HG03095 (cell line): Measurements from ENCODE around the gene SH3GL1.
"Not testable (repeated sequence)": the region's sequence is repeated elsewhere in the genome, so short reads cannot be mapped to it uniquely, and the experiment has no call there.

Experiments used
- ATAC-seq: cut with Tn5 transposase; IDR thresholded peaks from one replicate; pipeline ENCODE4 v1.9.1; 2021; ENCODE audit warnings: moderate library complexity; ENCODE audit not compliant: unreplicated experiment

SH3GL1 gene

DNA sequence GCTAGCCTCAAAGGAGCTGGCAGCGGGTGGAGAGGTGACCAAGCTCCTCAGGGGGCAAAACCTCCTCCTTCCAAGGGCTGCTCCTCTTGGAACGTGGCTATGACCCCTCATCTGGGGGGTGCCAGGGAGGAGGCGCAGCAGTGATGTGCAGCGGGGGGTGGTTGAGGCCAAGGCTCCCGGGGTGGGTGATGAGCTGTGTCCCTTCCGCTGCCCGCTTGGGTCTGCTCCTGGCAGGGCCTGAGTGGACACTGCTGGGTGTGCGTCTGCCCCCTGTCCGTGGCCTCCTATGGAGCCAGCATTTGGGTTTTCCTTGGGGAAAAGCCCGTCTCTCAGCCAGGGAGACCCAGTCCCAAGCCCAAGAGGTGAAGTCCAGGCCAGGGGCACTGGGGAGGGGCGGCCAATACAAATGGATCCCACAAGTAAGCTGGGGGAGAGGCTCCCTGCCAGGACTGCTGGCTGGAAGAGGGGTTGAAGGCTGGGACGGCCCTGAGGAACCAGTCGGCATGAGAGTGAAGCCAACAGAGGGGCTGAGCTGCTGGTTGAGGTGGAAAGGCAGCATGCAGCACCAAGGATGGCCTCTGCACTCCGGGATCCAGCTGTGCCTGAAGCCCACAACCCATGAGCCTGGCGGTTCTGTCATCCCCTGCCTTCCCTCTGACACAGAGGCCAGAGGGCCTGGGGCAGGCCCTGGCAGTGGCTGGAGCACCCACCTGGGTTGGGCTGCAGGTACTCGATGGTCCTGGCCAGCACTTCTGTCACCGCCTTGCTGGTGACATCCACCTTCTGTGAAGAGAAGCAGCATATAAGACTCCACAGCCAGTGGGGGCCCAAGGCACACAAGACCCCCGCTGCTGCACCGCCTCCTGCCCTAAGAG, 34.3 kb downstream of the SH3GL1 start:
- no peak for ATAC-seq

DNA sequence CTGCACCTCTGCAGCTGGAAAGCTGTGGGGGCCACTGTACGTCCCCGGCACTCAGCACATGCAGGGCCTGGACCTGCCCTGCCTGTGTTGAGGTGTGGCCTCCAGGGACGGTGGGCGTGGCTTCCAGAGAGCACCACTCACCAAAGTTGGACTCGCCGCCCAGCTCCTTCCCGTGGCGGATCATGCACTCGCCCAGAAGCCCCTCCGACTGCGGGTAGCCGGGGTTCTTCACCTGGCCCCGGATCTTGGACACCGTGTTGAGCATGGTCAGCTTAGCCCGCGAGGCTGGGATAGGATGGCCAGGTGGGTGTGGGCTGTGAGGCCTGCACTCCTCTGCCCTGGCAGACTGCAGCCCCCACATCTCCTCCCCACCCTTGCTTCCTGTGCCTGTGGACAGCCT, 35.0 kb downstream of the SH3GL1 start:
- ATAC-seq = no peak

DNA sequence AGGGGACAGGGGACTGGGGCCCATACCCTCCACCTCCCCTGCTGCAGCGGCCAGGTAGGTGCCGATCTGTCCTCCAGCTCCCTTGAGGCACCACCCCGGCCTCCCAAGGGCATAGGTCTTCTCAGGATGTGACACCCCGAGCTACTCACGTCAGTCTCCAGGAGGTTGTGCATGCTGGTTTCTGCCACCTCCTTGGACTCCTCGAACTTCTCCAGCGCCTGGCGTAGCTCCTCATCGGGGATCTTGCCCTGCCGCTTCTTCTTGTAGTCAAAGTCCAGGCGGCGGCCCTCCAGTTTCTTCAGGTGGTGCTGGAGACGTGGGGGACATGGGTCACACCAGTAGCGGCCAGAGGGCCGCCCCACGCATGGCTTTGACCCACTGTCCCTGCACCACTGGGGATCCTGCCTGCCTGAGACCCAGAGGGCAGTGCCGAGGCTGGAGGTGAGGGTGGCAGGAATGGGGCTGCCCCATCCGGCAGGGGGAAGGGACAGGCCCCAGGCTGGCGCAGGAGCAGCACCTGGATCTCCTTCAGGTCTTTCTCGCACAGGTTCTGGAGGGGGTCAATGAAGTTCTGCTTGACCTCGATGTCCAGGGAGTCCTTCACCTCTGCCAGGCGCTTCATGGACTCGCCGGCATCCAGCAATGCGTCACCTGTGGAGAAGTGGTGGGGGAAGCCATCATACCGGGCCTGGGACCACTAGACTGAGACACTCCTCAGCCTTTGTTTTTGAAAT, 36.6 kb downstream of the SH3GL1 start:
- no peak for ATAC-seq

GRCh38 chr19:4362831-4363545, 37.4 kb downstream of the SH3GL1 start:
- no peak for ATAC-seq

DNA sequence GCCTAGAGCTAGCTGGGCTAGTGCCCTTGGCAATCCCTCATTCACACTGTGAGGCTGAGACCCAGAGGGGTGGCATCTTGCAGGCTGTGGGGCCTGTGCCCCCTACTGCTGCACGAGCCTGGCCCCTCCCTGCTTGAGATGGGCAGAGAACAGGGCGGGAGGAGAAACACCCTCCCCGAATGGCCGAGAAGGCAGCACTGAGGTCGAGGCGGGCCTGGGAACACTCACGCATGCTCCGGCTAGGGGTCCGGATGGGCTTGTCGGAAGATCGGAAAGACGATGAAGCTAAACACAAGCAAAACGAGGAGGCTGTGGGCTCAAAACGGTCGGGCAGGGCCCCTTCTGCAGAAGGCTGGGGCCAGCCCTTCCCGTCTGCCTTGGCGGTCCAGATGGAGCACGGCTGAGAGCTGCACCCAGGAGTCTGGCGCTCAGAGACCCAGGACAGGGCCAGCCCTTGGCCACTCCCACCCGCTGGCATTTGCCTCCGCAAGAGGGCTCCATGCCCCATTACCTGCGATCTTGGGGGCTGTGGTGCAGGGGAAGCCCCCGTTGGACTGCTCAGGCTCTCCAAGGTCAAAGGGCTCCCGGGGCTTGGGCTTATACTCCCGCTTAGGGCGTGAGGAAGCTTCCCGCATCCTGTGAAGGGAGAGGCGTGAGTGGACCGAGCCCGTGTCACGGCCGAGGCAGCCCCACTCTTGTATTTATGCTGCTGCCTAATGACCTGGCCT, 38.1 kb downstream of the SH3GL1 start:
- ATAC-seq = no peak

DNA sequence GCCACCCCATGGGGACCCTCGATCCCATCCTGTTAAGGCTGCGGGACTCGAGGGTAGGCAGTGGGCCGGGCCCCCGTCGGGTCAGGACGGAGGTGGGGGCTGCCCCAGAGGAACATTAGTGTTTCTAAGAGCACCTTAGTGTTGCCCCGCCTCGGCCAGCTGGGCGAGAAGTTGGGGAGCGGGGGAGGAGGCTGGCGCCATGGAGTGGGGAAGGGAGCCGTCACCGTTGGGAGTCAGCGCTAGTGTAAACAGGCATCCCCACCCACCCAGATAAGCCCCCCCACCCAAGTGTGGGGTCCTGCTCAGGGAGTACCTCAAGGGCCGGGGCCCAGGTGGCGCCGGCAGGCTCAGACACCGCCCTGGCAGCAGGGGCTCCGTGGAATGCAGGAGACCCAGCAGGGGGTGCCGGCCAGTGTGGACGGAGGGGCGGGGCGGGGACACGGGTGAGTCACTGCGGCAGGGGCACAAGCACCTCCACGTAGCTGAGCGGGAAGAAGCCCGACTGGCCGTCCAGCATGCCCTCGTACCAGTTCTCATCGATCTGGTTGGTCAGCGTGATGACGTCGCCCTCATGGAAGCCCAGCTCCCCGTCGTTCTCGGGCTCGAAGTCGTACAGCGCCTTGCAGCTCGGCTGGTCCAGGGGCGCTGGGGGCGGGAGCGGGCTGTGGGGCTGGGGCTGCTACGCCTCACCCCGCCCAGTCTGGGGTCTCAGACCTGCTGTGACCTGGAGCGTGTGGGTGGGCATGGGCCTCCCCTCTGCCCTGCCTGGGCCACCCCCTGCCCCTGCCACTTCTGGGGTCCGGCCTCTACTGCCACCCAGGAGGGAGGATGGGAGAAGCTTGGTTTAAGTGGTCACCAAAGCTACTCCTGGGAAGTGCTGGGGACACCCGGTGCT, 38.9 kb downstream of the SH3GL1 start:
- no peak for ATAC-seq

DNA sequence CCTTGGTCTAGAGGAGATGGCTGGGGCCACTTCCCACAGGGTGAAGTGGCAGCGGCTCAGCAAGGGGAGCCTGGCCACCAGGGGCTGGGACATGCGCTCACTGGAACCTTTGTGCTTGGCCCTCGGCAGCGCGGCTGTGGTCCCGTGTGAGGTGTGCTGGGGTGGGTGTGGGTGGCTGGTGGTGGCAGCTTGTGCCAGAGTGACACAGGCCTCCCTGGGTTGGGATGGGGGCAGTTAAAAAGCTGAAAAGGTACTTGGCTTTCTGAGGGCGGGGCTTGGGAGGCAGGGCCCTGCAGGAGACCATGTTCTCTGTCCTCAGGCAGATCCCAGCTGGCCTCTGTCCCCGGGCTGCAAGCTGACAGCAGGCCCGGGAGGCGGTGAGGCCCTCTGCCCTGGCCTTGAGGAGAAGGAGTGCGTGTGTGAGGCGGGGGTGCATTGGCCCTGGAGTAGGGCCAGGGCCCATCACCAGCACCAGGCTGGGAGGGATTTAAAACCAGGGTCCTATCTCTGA, 39.7 kb downstream of the SH3GL1 start:
- no peak for ATAC-seq

DNA sequence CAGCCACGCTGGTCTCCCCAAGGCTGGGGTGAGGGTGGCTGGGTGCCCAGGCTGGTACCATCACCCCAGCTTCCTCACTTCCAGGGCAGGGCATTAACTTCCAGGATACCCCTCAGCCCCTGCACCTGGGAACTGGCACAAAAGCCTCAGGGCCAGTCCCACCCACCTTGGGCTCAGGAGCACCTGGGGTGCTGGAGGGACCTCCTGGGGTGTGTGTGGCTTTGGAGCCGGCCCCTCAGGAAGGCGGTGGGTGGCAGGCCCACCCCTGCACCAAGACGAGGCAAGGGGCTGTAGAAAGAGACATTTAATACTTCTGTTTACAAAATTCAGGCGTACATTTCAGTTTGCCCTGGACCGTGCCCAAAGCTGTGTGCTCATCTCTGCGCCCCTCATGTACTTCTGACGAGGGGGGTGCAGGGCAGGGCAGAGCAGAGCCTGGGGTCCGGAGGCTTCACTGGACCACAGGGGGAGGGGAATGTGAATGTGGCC, 40.2 kb downstream of the SH3GL1 start:
- ATAC-seq = no peak

DNA sequence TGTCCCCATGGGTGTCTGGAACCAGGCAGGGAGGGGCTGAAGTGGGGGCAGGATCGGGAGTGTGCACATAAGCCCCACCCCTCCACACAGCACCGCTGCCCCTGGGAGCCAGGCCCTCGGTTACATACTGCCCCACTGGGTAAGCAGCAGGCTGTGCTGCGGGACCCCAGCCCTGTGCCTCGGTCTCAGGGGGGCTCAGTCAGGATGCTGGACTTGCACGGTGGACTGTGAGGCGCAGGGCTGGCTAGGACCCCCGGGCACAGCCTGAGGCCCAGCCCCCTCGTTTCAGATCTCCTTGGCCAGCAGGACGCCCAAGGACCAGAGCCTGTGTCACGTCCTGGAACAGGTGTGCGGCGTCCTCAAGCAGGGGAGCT, 40.7 kb downstream of the SH3GL1 start:
- no peak for ATAC-seq

- ATAC-seq = no peak
Observed at GRCh38 chr19:4358709-4359626, 41.4 kb downstream of the SH3GL1 start.

DNA sequence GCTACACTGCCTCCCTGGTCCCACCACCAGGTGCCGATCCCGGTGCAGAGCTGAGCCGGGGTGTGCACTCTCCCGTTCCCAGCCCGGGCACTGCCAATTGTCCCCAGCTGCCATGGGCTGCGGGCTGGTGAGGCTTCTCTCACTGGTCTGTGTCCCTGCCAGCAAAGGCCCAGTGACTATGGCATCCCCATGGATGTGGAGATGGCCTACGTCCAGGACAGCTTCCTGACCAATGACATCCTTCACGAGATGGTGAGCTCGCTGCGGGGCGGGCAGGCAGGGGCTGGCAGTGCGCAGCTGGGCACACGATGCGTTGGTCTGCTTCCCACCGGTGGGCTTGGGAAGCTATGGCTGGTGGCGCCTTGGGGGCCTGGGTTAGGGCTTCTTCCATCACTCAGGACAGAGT, 42.4 kb downstream of the SH3GL1 start:
- no peak for ATAC-seq

DNA sequence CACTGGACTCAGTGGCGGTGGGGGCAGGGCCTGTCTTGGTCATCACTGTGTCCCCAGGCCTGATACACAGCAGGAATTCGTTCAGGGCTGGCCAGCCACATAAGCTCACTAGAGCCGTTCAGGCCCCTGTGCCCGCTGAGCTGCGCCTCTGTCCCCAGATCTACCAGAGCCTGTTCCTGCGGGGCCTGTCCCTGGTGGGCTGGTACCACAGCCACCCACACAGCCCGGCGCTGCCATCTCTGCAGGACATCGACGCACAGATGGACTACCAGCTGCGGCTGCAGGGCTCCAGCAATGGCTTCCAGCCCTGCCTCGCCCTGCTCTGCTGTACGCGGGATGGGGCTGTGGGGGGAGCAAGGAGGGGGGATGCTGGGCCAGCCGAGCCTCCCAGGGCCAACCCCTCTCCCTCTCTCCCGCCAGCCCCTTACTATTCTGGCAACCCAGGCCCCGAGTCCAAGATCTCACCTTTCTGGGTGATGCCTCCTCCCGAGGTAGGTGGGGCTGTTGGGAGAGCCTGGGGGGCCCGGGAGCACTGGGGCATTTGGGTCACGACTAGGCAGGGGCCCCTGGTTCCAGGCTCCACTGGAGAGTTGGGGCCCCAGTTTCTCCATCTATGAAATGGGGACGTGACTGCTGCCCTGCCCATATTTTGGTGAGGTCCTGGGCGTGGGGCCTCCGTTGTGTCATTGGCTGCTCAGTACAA, 43.1 kb downstream of the SH3GL1 start:
- no peak for ATAC-seq

- no peak for ATAC-seq
Observed at GRCh38 chr19:4354897-4355296, 45.5 kb downstream of the SH3GL1 start.

- ATAC-seq = no peak
Observed at GRCh38 chr19:4354282-4354681, 46.1 kb downstream of the SH3GL1 start.

DNA sequence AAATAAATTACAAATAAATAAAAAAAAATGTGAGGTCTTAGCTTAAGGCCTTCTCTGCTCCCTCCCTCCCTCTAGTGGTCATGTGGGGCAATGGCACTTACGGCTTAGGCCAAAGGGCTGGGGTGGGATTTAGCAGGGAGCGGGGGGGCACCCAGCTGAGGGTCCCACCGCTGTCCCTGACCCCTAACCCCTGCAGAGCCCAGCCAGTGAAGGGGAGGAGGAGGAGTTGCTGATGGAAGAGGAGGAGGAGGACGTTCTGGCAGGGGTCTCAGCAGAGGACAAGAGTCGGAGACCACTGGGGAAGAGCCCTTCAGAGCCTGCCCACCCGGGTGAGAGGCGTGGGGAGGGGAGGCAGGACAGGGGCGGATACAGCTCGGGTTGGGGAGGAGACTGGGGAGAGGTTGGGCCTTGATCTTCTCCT, 47.6 kb downstream of the SH3GL1 start:
- ATAC-seq = no peak

DNA sequence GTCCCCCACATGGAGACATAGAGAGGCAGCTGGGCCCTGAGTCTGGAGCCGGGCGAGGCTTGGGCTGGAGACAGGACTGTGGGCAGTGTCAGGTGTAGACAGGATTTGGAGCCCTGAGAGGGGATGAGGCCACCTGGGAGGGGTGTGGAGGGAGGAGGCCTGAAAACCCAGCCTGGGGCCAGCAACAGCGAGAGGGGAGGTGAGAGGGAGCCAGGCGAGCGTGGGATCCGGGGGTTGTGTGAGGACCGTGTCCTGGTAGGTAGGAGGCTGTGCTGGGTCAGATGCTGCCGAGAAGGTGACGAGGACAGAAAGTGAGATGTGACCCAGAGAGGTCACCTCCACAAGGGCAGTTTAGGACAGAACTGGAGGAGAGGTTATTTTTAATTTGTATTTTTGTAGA, 49.6 kb downstream of the SH3GL1 start:
- ATAC-seq = no peak

- ATAC-seq = no peak
Observed at GRCh38 chr19:4350111-4350510, 50.2 kb downstream of the SH3GL1 start.

- not testable (repeated sequence) for ATAC-seq
Observed at GRCh38 chr19:4349225-4349624, 51.1 kb downstream of the SH3GL1 start.
